ENCODE measurements around the gene MBD5.

GRCh38 chr2:148027822-148028221 lies 6.9 kb downstream of the MBD5 start:
- TF ChIP-seq ZNF274 (IDR thresholded peaks at IDR 0.05; ENCODE audit: low read depth, low read length) (no peak), YY1 (IDR thresholded peaks at IDR 0.05; ENCODE audit: insufficient read depth, insufficient read length) (no peak), SUZ12 (IDR thresholded peaks at IDR 0.05; ENCODE audit: extremely low read depth, insufficient read depth, insufficient read length) (no peak)

All from NT2/D1 (cell line).